PC-3 (cell line): ENCODE results near the gene HDAC9. TPM values are rescaled to one million over a fixed set of nuclear protein-coding genes. Genes with fewer than 3 reads are reported as not detected.

ENCODE experiments used
- ATAC-seq: fragments of 200-7000 bp; cut with Tn5 transposase; 2 replicates; pipeline ENCODE4 v1.9.1; 2020; ENCODE audit warnings: mild to moderate bottlenecking, moderate library complexity
- BruUV-seq: library from RNA; stranded (reverse); fragments of 400-500 nt; replicated peaks from 2 replicates; lab custom pipeline; 2021; lab: Mats Ljungman, UMichigan
- CTCF ChIA-PET: fragments of 300-600 bp; sonication (Branson Sonifier 250); formaldehyde crosslinking; loops from one replicate; lab custom pipeline; 2022; ENCODE audit warnings: antibody characterized with exemption; lab: Charles Lee
- POLR2A ChIA-PET: fragments of 300-600 bp; sonication (Branson Sonifier 250); formaldehyde crosslinking; loops from one replicate; lab custom pipeline; 2022; ENCODE audit warnings: antibody characterized with exemption; ENCODE audit not compliant: unreplicated experiment; lab: Charles Lee
- DNase-seq: peaks from one replicate; pipeline ENCODE4 v3.0.0-alpha.2; 2015
- H2AFZ ChIP-seq: fragments of 300-600 bp; sonication (generic); 2 replicates; pipeline ENCODE4 v1.6.0; 2016; ENCODE audit warnings: antibody characterized with exemption, low read length
- H3F3A ChIP-seq: fragments of 300-600 bp; sonication (generic); one replicate; pipeline ENCODE4 v1.6.0; 2017; ENCODE audit warnings: antibody characterized with exemption, low read length, control low read depth, mild to moderate bottlenecking; ENCODE audit not compliant: unreplicated experiment
- H3K27ac ChIP-seq: fragments of 300-600 bp; sonication (generic); 2 replicates; pipeline ENCODE4 v1.5.1; 2016; ENCODE audit warnings: mild to moderate bottlenecking, low read length
- H3K27me3 ChIP-seq: fragments of 300-600 bp; sonication (generic); 2 replicates; pipeline ENCODE4 v1.6.1; 2016; ENCODE audit warnings: low read length, mixed read lengths
- H3K36me3 ChIP-seq: fragments of 300-600 bp; sonication (generic); 2 replicates; pipeline ENCODE4 v1.6.1; 2016; ENCODE audit warnings: low read depth, mixed run types, low read length, mixed read lengths
- H3K4me1 ChIP-seq: fragments of 300-600 bp; sonication (generic); 2 replicates; pipeline ENCODE4 v1.5.1; 2016; ENCODE audit warnings: low read length; ENCODE audit not compliant: insufficient read depth
- H3K4me2 ChIP-seq: fragments of 300-600 bp; sonication (generic); 2 replicates; pipeline ENCODE4 v1.6.0; 2016; ENCODE audit warnings: low read length
- H3K4me3 ChIP-seq: fragments of 300-600 bp; sonication (generic); 2 replicates; pipeline ENCODE4 v1.5.1; 2016; ENCODE audit warnings: mild to moderate bottlenecking, low read length, mixed read lengths
- H3K79me2 ChIP-seq: fragments of 300-600 bp; sonication (generic); 2 replicates; pipeline ENCODE4 v1.6.1; 2017; ENCODE audit warnings: low read length, mixed read lengths
- H3K9ac ChIP-seq: fragments of 300-600 bp; sonication (generic); 2 replicates; pipeline ENCODE4 v1.6.0; 2016; ENCODE audit warnings: mild to moderate bottlenecking, low read length
- H3K9me2 ChIP-seq: fragments of 300-600 bp; sonication (generic); replicated peaks from 2 replicates; pipeline ENCODE4 v1.6.1; 2016; ENCODE audit warnings: mixed run types, low read length, mixed read lengths
- H3K9me3 ChIP-seq: fragments of 300-600 bp; sonication (generic); 2 replicates; pipeline ENCODE4 v1.6.1; 2016; ENCODE audit warnings: low read length, mixed read lengths
- H4K20me1 ChIP-seq: fragments of 300-600 bp; sonication (generic); 2 replicates; pipeline ENCODE4 v1.6.1; 2016; ENCODE audit warnings: low read length, mixed read lengths
- CTCF ChIP-seq: fragments of 300-600 bp; sonication (generic); conservative IDR thresholded peaks from 2 replicates; pipeline ENCODE4 v1.5.1; 2017; ENCODE audit warnings: antibody characterized with exemption, low read depth, mild to moderate bottlenecking, low read length
- EZH2 ChIP-seq: fragments of 300-600 bp; sonication (generic); IDR thresholded peaks from one replicate; pipeline ENCODE4 v1.6.1; 2017; ENCODE audit warnings: antibody characterized with exemption, mild to moderate bottlenecking, low read length; ENCODE audit not compliant: unreplicated experiment
- EZH2phosphoT487 ChIP-seq: fragments of 300-600 bp; sonication (generic); IDR thresholded peaks from 2 replicates; pipeline ENCODE4 v1.6.1; 2018; ENCODE audit warnings: mild to moderate bottlenecking, antibody characterized with exemption, low read length, borderline replicate concordance
- intact Hi-C: fragments of 100-400 bp; cut with micrococcal nuclease; formaldehyde crosslinking; loops from 2 replicates; pipeline ENCODE4 v1.9.0; 2023
- total RNA-seq: library from RNA; depleted of rRNA; stranded (reverse); fragments of >200 nt; gene quantifications from 2 replicates; pipeline ENCODE4 v1.2.3, GENCODE V29; 2014

HDAC9 gene
- total RNA-seq, 1 experiment from 2014 or later: 7.8 TPM

- no peak for ATAC-seq
- CTCF ChIA-PET: no interaction called here
- intact Hi-C loops: no loop called here
- no peaks in the 10 kb centered on the region for H3K79me2 ChIP-seq
- H3K4me2 ChIP-seq: no peak overlapping the region
- no peak overlapping the region for H2AFZ ChIP-seq
- TF ChIP-seq EZH2phosphoT487 (no peak), EZH2 (no peak), CTCF (no peak)
- POLR2A ChIA-PET: no interaction called here
- no peaks in the 10 kb centered on the region for H3K27me3 ChIP-seq
- no peak overlapping the region for H3K27ac ChIP-seq
- no peaks in the 10 kb centered on the region for H3K36me3 ChIP-seq
- no peaks in the 10 kb centered on the region for H3K4me1 ChIP-seq
- no peaks in the 10 kb centered on the region for H4K20me1 ChIP-seq
- DNase-seq: no peak
- no peaks in the 10 kb centered on the region for H3K9me2 ChIP-seq
- no peak overlapping the region for H3K9ac ChIP-seq
- no peaks in the 10 kb centered on the region for H3F3A ChIP-seq
- H3K4me3 ChIP-seq: no peak overlapping the region
- BruUV-seq: no TSS peak
- no peaks in the 10 kb centered on the region for H3K9me3 ChIP-seq
Measured at GRCh38 chr7:18450019-18450418, 45.5 kb upstream of the HDAC9 start.

- ChIA-PET POLR2A (no interaction called here), CTCF (no interaction called here)
- Histone ChIP-seq H3K79me2 (no peaks in the 10 kb centered on the region), H3K4me1 (no peaks in the 10 kb centered on the region), H3K27me3 (no peaks in the 10 kb centered on the region), H3K9me3 (no peaks in the 10 kb centered on the region), H3K4me3 (no peak overlapping the region), H3K4me2 (no peak overlapping the region), H3F3A (no peaks in the 10 kb centered on the region), H3K27ac (no peak overlapping the region), H3K9me2 (no peaks in the 10 kb centered on the region), H3K9ac (no peak overlapping the region), H2AFZ (no peak overlapping the region), H4K20me1 (no peaks in the 10 kb centered on the region), H3K36me3 (no peaks in the 10 kb centered on the region)
- ATAC-seq (no peak), DNase-seq (no peak)
- intact Hi-C loops: no loop called here
- BruUV-seq: no TSS peak
- no peak for TF ChIP-seq CTCF
- TF ChIP-seq EZH2phosphoT487: no peak
- no peak for TF ChIP-seq EZH2
Measured at GRCh38 chr7:18455606-18456005, 39.9 kb upstream of the HDAC9 start.

GRCh38 chr7:18457832-18458231 is 37.7 kb upstream of the HDAC9 start:
- H3K27me3 ChIP-seq: no peaks in the 10 kb centered on the region
- no peak overlapping the region for H3K4me2 ChIP-seq
- no peak overlapping the region for H2AFZ ChIP-seq
- no TSS peak for BruUV-seq
- no peaks in the 10 kb centered on the region for H4K20me1 ChIP-seq
- no peak overlapping the region for H3K4me3 ChIP-seq
- H3K79me2 ChIP-seq: no peaks in the 10 kb centered on the region
- H3K4me1 ChIP-seq: no peaks in the 10 kb centered on the region
- H3K9me3 ChIP-seq: no peaks in the 10 kb centered on the region
- intact Hi-C loops: no loop called here
- TF ChIP-seq CTCF (no peak), EZH2phosphoT487 (no peak), EZH2 (no peak)
- no peaks in the 10 kb centered on the region for H3K36me3 ChIP-seq
- no peak overlapping the region for H3K27ac ChIP-seq
- no peaks in the 10 kb centered on the region for H3F3A ChIP-seq
- ChIA-PET POLR2A (no interaction called here), CTCF (no interaction called here)
- ATAC-seq: no peak
- no peak overlapping the region for H3K9ac ChIP-seq
- no peak for DNase-seq
- no peaks in the 10 kb centered on the region for H3K9me2 ChIP-seq
